ENCODE measurements around the gene LGALS12. TPM values are rescaled to one million over a fixed set of nuclear protein-coding genes. Genes with fewer than 3 reads are reported as not detected.

The LGALS12 gene
- total and polyA plus RNA-seq, 2 donors (not counting 1 experiment from before 2014, with no cell fraction given): not detected

GRCh38 chr11:63491240-63491587 is 14.7 kb upstream of the LGALS12 start:
- peak overlapping the region; percentile 85 for H3K4me2 ChIP-seq (ENCODE audit: extremely low read depth, insufficient read depth, low read length)
- peaks cover 25% of the 10 kb centered on the region for H3K27me3 ChIP-seq (ENCODE audit: control insufficient read depth, insufficient read depth, low read length)
- no peak overlapping the region for H3K27ac ChIP-seq (ENCODE audit: insufficient read depth, low read length)
- H3K9me3 ChIP-seq (ENCODE audit: control insufficient read depth, insufficient read depth, low read depth, low read length): no peaks in the 10 kb centered on the region
- peak overlapping the region; percentile 27 to 58 (median 46) for H3K4me3 ChIP-seq (replicated peaks in 1 of 4; ENCODE audit: control extremely low read depth in 1 of 4, insufficient read depth in 1 of 4, low read depth in 3 of 4, low read length in 4 of 4)
- no peak for DNase-seq (ENCODE audit: low read depth in 2 of 2)
- H4K20me1 ChIP-seq (ENCODE audit: control insufficient read depth, extremely low read depth, insufficient read depth, low read length): no peaks in the 10 kb centered on the region
- H3K4me1 ChIP-seq (ENCODE audit: control insufficient read depth, extremely low read depth, insufficient read depth, low read length): no peaks in the 10 kb centered on the region
- peak overlapping the region; percentile 35 for H2AFZ ChIP-seq (ENCODE audit: low read length)
- H3K79me2 ChIP-seq (ENCODE audit: control insufficient read depth, insufficient read depth, low read length): no peaks in the 10 kb centered on the region
- no peaks in the 10 kb centered on the region for H3K36me3 ChIP-seq (ENCODE audit: control insufficient read depth, insufficient read depth, low read length)
- H3K9ac ChIP-seq (ENCODE audit: insufficient read depth, low read length): no peak overlapping the region
- TF ChIP-seq CTCF (conservative IDR thresholded peaks at IDR 0.05 in 1 of 2, IDR thresholded peaks at IDR 0.05 in 1 of 2; ENCODE audit: low read depth in 1 of 2, low read length in 2 of 2): no peak
- no peak for TF ChIP-seq EZH2 (IDR thresholded peaks at IDR 0.05; ENCODE audit: low read length, missing control alignments)

DNA sequence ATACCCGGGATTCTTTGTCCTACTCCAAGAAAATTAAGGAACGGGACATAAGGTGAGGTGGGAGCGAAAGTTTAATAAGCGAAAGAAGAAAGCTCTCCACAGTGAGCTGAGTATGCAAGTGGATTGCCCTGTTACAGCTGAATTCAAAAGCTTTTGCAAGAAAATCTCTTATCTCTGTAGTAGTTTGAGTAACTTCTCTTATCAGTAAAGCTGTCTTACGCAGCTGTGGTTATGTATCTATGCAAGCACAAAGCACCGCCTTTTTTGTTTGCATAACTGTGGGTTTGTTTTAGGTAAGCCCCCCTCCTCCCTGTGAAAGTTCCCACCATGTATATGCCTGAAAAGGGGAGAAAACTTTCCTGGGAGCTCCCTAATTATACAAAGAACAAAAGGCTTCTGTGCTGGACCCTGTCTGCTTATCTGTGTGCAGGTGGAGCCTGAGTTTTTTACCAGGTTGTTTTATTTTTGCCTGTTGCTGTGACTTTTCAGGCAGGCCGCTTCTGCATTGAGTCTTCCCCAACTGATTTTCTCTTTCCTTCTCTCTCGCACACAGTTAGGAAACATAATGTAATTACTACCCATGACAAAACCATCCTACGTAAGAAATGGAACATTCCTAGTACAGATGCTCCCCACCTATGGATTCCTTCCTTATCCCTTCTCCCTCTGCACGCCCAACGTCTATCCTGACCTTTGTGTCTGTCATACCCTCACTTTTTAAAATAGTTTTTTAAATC is 14.1 kb upstream of the LGALS12 start:
- peak overlapping the region in 2 of 4 experiments; percentile 57 to 58 for H3K4me3 ChIP-seq (replicated peaks in 1 of 4; ENCODE audit: control extremely low read depth in 1 of 4, insufficient read depth in 1 of 4, low read depth in 3 of 4, low read length in 4 of 4)
- H2AFZ ChIP-seq (ENCODE audit: low read length): no peak overlapping the region
- H3K27me3 ChIP-seq (ENCODE audit: control insufficient read depth, insufficient read depth, low read length): peaks cover 25% of the 10 kb centered on the region
- no peak overlapping the region for H3K27ac ChIP-seq (ENCODE audit: insufficient read depth, low read length)
- H3K36me3 ChIP-seq (ENCODE audit: control insufficient read depth, insufficient read depth, low read length): no peaks in the 10 kb centered on the region
- peak overlapping the region; percentile 85 for H3K4me2 ChIP-seq (ENCODE audit: extremely low read depth, insufficient read depth, low read length)
- no peaks in the 10 kb centered on the region for H3K79me2 ChIP-seq (ENCODE audit: control insufficient read depth, insufficient read depth, low read length)
- no peaks in the 10 kb centered on the region for H4K20me1 ChIP-seq (ENCODE audit: control insufficient read depth, extremely low read depth, insufficient read depth, low read length)
- no peak overlapping the region for H3K9ac ChIP-seq (ENCODE audit: insufficient read depth, low read length)
- no peaks in the 10 kb centered on the region for H3K4me1 ChIP-seq (ENCODE audit: control insufficient read depth, extremely low read depth, insufficient read depth, low read length)
- TF ChIP-seq EZH2 (IDR thresholded peaks at IDR 0.05; ENCODE audit: low read length, missing control alignments): no peak
- TF ChIP-seq CTCF (conservative IDR thresholded peaks at IDR 0.05 in 1 of 2, IDR thresholded peaks at IDR 0.05 in 1 of 2; ENCODE audit: low read depth in 1 of 2, low read length in 2 of 2): no peak
- peak; percentile 58 to 84 for DNase-seq (ENCODE audit: low read depth in 2 of 2)
- no peaks in the 10 kb centered on the region for H3K9me3 ChIP-seq (ENCODE audit: control insufficient read depth, insufficient read depth, low read depth, low read length)

DNA sequence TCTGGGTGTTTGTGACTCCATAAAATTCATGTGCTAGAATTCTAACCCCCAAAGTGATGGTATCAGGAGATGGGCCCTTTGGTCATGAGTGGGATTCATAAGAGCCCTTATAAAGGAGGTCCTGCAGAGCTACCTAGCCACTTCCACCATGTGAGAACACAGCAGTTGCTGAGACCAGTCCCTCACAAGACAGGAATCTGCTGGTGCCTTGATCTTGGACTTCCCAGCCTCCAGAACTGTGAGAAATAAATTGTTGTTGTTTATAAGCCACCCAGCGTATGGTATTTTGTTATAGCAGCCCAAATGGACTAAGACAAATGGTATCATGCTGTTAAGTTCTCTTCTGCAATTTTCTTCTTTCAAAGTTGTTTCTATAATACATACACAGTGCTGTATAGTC is 13.4 kb upstream of the LGALS12 start:
- Histone ChIP-seq H3K4me1 (ENCODE audit: control insufficient read depth, extremely low read depth, insufficient read depth, low read length) (no peaks in the 10 kb centered on the region), H3K36me3 (ENCODE audit: control insufficient read depth, insufficient read depth, low read length) (no peaks in the 10 kb centered on the region), H4K20me1 (ENCODE audit: control insufficient read depth, extremely low read depth, insufficient read depth, low read length) (no peaks in the 10 kb centered on the region)

More for the DNA sequence above, 13.4 kb upstream of the LGALS12 start:
- H3K27ac ChIP-seq (ENCODE audit: insufficient read depth, low read length): no peak overlapping the region
- no peak overlapping the region for H2AFZ ChIP-seq (ENCODE audit: low read length)
- DNase-seq (ENCODE audit: low read depth in 2 of 2): no peak
- peaks cover 25% of the 10 kb centered on the region for H3K27me3 ChIP-seq (ENCODE audit: control insufficient read depth, insufficient read depth, low read length)
- no peaks in the 10 kb centered on the region for H3K9me3 ChIP-seq (ENCODE audit: control insufficient read depth, insufficient read depth, low read depth, low read length)
- TF ChIP-seq EZH2 (IDR thresholded peaks at IDR 0.05; ENCODE audit: low read length, missing control alignments) (no peak), CTCF (conservative IDR thresholded peaks at IDR 0.05 in 1 of 2, IDR thresholded peaks at IDR 0.05 in 1 of 2; ENCODE audit: low read depth in 1 of 2, low read length in 2 of 2) (no peak)
- H3K4me3 ChIP-seq (replicated peaks in 1 of 4; ENCODE audit: control extremely low read depth in 1 of 4, insufficient read depth in 1 of 4, low read depth in 3 of 4, low read length in 4 of 4): no peak overlapping the region
- H3K79me2 ChIP-seq (ENCODE audit: control insufficient read depth, insufficient read depth, low read length): no peaks in the 10 kb centered on the region
- no peak overlapping the region for H3K4me2 ChIP-seq (ENCODE audit: extremely low read depth, insufficient read depth, low read length)
- no peak overlapping the region for H3K9ac ChIP-seq (ENCODE audit: insufficient read depth, low read length)

Measured in fibroblast of lung (primary cell).